AG04449 (cell line): Measurements from ENCODE around the gene COL5A1.

Experiments
- CTCF ChIA-PET: fragments of 350-600 bp; formaldehyde crosslinking; extraction: SDS; loops from one replicate; lab custom pipeline; 2021; ENCODE audit warnings: antibody characterized with exemption; lab: Yijun Ruan, JAX
- POLR2A ChIA-PET: fragments of 400-600, 350-600 bp; formaldehyde crosslinking; extraction: SDS; loops from one replicate; lab custom pipeline; 2020; ENCODE audit warnings: antibody characterized with exemption, inconsistent platforms; lab: Yijun Ruan, JAX
- DNase-seq: peaks from one replicate; pipeline ENCODE4 v3.0.0-alpha.2; 2010; ENCODE audit warnings: low read depth, low spot score
- H3K4me3 ChIP-seq: 2 replicates; pipeline ENCODE4 v1.5.1; 2011; ENCODE audit warnings: low read depth, mild to moderate bottlenecking, control low read depth, low read length
- TF ChIP-seq, protein P1 (sequence below): IDR thresholded peaks from one replicate; pipeline ENCODE4 v1.5.1; 2011; ENCODE audit warnings: mild to moderate bottlenecking, moderate library complexity, low read length, control low read depth, inconsistent platforms; ENCODE audit not compliant: insufficient read depth; ENCODE audit errors: missing control alignments

COL5A1 gene

DNA sequence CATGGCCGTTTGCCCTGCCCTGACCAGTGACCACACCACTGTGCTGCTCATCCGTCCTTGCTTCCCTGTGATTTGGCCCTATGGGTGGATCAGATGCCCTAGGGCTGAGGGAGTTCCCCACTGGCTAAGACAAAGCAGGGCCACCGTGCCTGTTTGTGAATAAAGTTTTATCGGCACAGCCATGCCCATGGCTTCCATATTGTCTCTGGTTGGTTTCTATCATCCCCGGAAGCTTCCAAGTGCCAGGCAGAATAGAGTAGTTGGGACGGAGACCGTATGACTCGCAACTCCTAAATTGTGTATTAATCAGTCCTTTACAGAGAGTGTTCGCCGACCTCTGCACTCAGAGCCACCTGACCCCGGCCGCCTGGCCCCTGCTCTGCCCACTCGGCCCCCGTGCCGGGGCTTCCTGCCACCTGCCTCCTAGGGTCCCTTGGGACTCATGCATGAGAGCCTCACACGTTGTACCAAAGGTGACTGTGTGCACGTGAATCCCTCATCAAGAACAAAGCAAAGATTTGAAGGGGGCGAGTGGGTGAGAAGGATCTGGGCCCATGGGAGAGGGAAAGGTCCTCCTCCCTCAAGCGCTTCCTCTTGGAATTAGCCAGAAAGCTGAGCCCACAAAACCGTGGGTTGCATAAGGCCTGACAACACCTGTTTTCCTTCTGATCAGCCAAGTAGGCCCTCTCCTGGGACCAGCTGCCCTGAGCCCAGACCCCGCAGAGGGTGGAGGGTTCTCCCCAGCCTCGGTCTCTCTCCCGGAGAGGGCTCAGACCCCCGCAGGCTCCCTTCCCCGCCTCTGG is 227.3 kb downstream of the COL5A1 start:
- ChIA-PET CTCF (no interaction called here), POLR2A (no interaction called here)
- DNase-seq = no peak
- TF ChIP-seq, protein P1, sequence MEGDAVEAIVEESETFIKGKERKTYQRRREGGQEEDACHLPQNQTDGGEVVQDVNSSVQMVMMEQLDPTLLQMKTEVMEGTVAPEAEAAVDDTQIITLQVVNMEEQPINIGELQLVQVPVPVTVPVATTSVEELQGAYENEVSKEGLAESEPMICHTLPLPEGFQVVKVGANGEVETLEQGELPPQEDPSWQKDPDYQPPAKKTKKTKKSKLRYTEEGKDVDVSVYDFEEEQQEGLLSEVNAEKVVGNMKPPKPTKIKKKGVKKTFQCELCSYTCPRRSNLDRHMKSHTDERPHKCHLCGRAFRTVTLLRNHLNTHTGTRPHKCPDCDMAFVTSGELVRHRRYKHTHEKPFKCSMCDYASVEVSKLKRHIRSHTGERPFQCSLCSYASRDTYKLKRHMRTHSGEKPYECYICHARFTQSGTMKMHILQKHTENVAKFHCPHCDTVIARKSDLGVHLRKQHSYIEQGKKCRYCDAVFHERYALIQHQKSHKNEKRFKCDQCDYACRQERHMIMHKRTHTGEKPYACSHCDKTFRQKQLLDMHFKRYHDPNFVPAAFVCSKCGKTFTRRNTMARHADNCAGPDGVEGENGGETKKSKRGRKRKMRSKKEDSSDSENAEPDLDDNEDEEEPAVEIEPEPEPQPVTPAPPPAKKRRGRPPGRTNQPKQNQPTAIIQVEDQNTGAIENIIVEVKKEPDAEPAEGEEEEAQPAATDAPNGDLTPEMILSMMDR = no peak
- no peak overlapping the region for H3K4me3 ChIP-seq

DNA sequence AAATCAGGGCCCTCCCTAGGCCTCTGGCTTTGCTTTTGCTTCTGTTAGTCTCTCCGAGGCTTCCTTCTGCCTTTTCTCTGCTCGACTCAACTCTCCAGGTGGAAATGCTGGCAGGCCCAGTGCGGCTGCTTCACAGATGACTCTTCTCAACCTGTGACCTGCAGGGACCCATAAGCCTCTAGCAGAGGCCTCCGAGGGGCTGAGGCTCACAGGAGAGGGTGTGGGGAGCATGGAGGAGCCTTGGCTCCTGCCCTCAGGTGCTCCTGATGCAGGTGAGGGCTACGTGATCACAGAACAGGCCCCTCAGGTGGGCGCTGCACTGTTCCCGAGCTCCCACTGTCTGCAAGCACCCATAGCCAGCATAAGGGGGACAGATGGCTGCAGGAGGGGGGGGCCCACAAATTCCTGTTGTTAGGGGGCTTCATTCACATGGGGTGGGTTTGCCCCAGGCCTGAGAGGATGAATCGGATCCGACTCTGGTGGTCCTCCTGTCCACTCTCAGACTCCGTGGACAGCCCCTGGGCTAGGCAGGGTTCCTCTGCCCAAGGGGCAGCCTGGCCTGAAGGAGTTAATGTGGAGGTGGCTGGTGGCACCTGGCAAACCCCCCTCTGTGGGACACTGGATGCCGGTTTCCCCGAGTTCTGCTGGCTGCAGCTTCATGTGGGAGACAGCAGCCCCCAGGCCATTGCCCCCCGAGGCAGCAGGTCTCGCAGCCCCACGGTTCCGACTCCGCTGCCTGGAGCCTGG is 228.1 kb downstream of the COL5A1 start:
- TF ChIP-seq, protein P1 = no peak
- H3K4me3 ChIP-seq = no peak overlapping the region
- POLR2A ChIA-PET = no interaction called here
- CTCF ChIA-PET = no interaction called here
- no peak for DNase-seq

DNA sequence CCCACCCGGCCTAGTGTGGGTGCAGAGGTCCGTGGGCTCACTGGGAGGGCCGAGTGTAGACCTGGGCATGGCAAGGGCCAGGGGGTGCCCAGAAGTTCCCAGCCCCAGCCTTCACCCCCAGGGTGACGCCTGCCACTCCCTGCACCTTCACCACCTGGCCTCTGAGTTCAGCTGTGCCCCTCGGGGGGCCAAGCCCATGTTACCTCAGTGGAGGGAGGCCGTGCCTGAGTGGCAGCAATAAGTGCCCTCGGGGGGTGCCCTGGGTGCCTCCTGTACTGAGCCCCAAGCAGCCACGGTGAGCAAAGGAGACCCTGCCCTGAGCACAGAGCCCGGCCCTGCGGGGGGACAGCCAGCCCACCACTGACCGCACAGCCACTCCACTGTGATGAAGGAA is 228.7 kb downstream of the COL5A1 start:
- ChIA-PET CTCF (no interaction called here), POLR2A (no interaction called here)
- no peak overlapping the region for H3K4me3 ChIP-seq

DNA sequence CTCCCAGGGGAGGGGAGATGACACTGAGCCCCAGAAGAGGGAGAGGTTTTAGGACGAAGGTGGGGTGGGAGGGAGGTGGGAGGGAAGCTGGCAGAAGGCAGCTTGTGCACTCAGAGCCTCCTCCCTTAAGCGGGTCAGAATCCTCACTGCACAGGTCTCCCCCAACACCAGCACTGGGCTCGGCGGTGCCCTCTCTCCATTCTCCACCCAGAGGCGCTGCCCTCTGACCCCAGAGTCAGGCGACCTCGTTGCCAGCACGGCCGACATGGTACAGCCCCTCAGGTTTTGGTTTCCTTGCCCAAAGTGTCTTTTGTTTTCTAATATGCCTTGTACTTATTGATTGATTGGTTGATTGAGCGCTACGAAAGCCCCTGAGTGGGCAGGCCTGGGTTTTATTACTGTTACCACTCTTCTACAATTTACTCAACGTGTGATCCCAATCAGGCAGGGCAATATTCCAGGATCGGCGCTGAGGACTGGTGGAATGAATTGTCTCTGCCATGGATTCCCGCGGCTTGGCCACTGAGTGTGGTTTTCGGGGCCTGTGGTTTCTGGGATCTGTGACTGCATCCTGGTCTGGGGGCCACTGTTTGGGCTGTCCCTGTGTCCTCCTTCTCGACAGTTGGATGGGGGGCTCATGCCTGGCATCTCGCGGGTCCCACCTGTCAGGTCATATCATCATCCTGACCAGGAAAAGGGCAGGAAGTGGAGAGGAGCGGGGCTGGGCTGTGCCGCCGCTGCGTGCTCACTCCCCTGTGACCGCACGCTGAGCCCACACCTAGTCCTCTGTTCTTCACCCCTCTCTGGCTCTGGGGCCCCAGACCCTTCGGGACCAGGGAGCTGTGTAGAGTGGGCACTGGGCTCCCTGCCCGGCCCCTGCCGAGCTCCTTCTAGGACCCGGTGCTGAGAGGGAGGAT is 229.4 kb downstream of the COL5A1 start:
- no peak overlapping the region for H3K4me3 ChIP-seq
- TF ChIP-seq, protein P1 = no peak
- ChIA-PET CTCF (no interaction called here), POLR2A (no interaction called here)
- DNase-seq = no peak

More for the DNA sequence above, 228.7 kb downstream of the COL5A1 start:
- DNase-seq = no peak
- TF ChIP-seq, protein P1 = no peak

DNA sequence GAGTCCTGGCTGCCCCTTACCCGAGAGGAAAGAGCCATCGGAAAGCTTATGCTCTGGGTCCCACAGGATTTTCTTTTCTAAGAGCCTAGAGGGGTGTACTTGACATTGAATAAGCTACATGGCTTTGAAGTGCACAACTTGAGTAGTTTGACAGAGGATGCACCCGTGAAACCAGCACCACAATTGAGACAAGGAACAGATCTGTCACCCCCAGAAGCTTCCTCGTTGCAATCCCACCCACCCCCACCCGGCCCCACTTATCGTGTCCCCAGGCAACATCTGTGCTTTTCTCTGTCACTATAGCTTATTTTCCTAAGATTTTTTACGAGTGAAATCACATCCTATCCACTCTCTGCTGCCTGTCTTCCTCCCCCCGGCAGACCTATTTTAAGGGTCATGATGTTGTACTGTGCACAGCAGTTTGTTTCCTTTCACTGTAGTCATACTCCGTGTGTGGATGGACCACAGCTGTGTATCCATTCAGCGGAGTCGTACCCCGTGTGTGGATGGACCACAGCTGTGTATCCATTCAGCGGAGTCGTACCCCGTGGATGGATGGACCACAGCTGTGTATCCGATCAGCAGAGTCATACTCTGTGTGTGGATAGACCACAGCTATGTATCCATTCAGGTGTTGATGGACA is 230.2 kb downstream of the COL5A1 start:
- CTCF ChIA-PET = no interaction called here

More for the DNA sequence above, 230.2 kb downstream of the COL5A1 start:
- POLR2A ChIA-PET = no interaction called here
- DNase-seq = no peak
- no peak overlapping the region for H3K4me3 ChIP-seq
- TF ChIP-seq, protein P1 = no peak
